ENCODE results near the gene CHRND. TPM values are rescaled to one million over a fixed set of nuclear protein-coding genes. Genes with fewer than 3 reads are reported as not detected.

Gene CHRND
- total and polyA plus RNA-seq, 12 donors = 0.03 to 0.57 (median 0.17) TPM; not detected in 8

GRCh38 chr2:232490221-232491138 is 35.5 kb upstream of the CHRND start:
- intact Hi-C loops (cut with DNase I) = no loop called here
- no peaks in the 10 kb centered on the region for H3K9me3 ChIP-seq
- TF ChIP-seq, protein P1, sequence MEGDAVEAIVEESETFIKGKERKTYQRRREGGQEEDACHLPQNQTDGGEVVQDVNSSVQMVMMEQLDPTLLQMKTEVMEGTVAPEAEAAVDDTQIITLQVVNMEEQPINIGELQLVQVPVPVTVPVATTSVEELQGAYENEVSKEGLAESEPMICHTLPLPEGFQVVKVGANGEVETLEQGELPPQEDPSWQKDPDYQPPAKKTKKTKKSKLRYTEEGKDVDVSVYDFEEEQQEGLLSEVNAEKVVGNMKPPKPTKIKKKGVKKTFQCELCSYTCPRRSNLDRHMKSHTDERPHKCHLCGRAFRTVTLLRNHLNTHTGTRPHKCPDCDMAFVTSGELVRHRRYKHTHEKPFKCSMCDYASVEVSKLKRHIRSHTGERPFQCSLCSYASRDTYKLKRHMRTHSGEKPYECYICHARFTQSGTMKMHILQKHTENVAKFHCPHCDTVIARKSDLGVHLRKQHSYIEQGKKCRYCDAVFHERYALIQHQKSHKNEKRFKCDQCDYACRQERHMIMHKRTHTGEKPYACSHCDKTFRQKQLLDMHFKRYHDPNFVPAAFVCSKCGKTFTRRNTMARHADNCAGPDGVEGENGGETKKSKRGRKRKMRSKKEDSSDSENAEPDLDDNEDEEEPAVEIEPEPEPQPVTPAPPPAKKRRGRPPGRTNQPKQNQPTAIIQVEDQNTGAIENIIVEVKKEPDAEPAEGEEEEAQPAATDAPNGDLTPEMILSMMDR (IDR thresholded peaks at IDR 0.05) = no peak
- ATAC-seq (no peak), DNase-seq (no peak)
- H3K27me3 ChIP-seq = peaks cover 22 to 48% (median 39%) of the 10 kb centered on the region in 7 donors
- H3K27ac ChIP-seq = no peak overlapping the region
- H3K36me3 ChIP-seq = no peaks in the 10 kb centered on the region
- peaks cover 0 to 15% (median 9%) of the 10 kb centered on the region in 9 donors for H3K4me1 ChIP-seq
- H3K4me3 ChIP-seq = no peak overlapping the region
- 78 to 84% methylated on average over 30 of the region's 30 CpGs for WGBS, 2 donors

DNA sequence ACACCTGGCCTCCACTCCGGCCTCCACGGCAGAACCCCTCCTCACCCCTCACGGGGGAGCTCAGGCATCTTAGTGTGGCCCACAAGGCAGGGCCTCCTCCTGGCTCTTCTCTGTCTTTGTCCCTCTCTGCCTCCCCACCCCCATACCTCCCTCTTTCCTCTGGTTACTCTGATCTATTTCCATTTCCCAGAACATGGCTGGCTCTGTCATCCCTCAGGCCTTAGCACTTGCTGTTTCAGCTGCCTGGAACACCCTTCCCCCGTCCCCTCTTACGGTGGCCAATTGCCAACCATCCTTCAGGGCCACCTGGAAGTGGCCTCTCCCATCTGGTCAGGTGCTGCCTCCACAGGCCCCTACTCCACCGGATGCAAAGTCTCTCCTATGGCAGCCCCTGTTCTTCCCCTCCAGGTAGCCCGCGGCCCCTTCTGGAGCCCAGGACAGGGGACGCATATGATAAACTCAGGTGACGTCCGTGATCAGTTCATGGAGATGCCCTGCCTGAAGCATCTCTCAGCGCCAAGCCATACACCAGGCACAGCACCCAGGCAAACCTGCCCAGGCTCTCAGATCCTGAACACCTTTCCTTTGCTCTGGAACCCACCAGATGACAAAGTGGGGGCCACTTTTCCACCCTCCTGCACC is 34.7 kb upstream of the CHRND start:
- Histone ChIP-seq H3K9me3 (no peaks in the 10 kb centered on the region), H3K4me1 (peaks cover 0 to 9% (median 5%) of the 10 kb centered on the region in 9 donors), H3K36me3 (no peaks in the 10 kb centered on the region), H3K27ac (no peak overlapping the region), H3K27me3 (peaks cover 15 to 40% (median 31%) of the 10 kb centered on the region in 7 donors), H3K4me3 (no peak overlapping the region)
- no peak for DNase-seq
- TF ChIP-seq, protein P1 (IDR thresholded peaks at IDR 0.05) = no peak
- 91 to 96% methylated on average over 12 of the region's 12 CpGs for WGBS, 2 donors
- ATAC-seq = no peak
- intact Hi-C loops (cut with DNase I) = no loop called here

- H3K9me3 ChIP-seq = no peaks in the 10 kb centered on the region
- peaks cover 7 to 33% (median 21%) of the 10 kb centered on the region in 7 donors for H3K27me3 ChIP-seq
- intact Hi-C loops (cut with DNase I) = no loop called here
- 75 to 84% methylated on average over 8 of the region's 8 CpGs for WGBS, 2 donors
- no peaks in the 10 kb centered on the region for H3K36me3 ChIP-seq
- H3K27ac ChIP-seq = no peak overlapping the region
- no peak for DNase-seq
- H3K4me1 ChIP-seq = peaks cover 0 to under 1% (median 0%) of the 10 kb centered on the region in 9 donors
- no peak overlapping the region for H3K4me3 ChIP-seq
- TF ChIP-seq, protein P1 (IDR thresholded peaks at IDR 0.05) = no peak
- no peak for ATAC-seq
These were observed 33.6 kb upstream of the CHRND start for GRCh38 chr2:232492236-232492848.

DNA sequence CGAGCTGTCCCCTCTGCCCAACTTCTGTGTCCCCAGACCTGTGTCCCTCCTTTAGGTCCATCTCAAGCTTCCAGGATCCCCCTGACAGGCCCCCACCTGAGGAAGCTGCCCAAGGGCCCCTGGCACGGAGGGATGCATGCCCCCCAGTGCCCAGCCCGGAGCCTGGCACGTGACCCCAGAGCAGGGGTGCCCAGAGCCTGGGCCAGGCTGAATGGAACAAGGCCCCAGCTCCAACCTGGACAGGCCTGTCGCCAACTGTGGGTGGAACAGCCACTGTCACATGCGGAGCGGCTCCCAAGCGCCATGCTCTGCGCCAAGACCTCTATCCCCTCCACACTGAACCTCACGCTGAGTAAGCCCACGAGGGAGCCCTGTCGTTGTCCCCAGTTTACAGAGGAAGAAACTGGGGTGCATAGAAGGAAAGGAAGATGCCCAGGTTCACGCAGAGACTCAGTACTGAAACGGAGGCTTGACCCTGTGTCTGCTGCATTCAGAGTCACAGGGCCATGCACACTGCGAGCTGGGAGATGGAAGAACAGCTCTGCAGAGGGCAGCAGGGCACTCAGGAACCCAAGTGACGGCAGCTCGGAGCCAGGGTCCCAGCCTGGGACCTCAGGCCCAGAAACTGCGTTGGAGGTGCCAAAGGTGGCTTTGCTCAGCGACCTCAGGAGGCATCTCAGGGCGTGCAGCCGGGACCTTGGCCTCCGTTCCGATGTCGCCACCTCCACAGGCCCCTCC is 32.8 kb upstream of the CHRND start:
- TF ChIP-seq, protein P1 (IDR thresholded peaks at IDR 0.05) = no peak
- no peaks in the 10 kb centered on the region for H3K4me1 ChIP-seq
- no peak overlapping the region for H3K27ac ChIP-seq
- H3K36me3 ChIP-seq = no peaks in the 10 kb centered on the region
- WGBS, 2 donors = 87 to 92% methylated on average over 24 of the region's 24 CpGs
- no peak overlapping the region for H3K4me3 ChIP-seq
- DNase-seq (no peak), ATAC-seq (no peak)
- intact Hi-C loops (cut with DNase I) = no loop called here
- H3K9me3 ChIP-seq = no peaks in the 10 kb centered on the region
- peaks cover 2 to 27% (median 15%) of the 10 kb centered on the region in 7 donors for H3K27me3 ChIP-seq

Data from heart right ventricle (tissue), 16 donors.